ENCODE data around the gene SLC9A8.
A peak's percentile ranks its signal among the peaks of the same experiment; 100 is the strongest.
"Not testable (repeated sequence)": the region's sequence is repeated elsewhere in the genome, so short reads cannot be mapped to it uniquely, and the experiment has no call there.

Gene SLC9A8, protein sequence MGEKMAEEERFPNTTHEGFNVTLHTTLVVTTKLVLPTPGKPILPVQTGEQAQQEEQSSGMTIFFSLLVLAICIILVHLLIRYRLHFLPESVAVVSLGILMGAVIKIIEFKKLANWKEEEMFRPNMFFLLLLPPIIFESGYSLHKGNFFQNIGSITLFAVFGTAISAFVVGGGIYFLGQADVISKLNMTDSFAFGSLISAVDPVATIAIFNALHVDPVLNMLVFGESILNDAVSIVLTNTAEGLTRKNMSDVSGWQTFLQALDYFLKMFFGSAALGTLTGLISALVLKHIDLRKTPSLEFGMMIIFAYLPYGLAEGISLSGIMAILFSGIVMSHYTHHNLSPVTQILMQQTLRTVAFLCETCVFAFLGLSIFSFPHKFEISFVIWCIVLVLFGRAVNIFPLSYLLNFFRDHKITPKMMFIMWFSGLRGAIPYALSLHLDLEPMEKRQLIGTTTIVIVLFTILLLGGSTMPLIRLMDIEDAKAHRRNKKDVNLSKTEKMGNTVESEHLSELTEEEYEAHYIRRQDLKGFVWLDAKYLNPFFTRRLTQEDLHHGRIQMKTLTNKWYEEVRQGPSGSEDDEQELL

DNA sequence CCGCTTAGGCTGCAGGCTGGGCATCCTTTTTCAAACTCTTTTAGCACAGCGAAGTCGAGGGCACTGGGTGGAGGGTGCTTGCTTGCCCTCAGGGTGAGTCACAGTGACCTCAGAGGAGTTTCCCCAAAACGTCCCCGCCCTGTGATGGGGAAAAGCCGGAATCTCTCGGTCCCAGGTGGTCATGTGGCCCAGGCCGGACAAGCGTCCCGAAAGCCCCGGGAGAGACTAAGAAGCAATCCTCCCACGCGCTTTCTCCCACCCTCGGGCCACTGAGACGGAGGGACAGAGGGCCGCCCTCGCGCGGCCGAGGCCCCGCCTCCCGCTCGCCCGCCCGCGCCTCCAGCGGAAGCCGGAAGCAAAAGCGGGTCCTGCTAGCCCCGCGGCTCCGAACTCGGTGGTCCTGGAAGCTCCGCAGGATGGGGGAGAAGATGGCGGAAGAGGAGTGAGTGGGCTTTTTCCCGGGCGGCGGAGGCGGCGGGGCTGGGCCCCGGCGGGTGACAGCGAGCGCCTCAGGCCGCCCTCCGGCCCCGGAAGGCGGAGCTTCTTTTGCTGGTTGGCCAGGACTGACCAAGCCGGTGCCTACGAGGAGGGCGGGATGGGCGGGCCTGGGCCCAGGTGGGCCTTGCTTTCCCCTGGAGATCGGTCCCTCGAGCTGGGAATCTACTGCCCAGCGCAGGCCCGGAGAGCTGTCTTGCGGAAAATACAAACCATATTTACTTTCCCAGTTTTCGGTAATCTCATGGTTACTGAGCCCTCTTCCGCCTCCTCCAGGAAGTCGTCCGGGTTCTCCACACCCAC is at the start of gene SLC9A8:
SLC9A8 (plus strand) TSS at position 322 of the 798 bp plus-strand sequence; CDS start at position 417, 95 bp downstream.
- peak; percentile 89 for DNase-seq (ENCODE audit: low spot score)

DNA sequence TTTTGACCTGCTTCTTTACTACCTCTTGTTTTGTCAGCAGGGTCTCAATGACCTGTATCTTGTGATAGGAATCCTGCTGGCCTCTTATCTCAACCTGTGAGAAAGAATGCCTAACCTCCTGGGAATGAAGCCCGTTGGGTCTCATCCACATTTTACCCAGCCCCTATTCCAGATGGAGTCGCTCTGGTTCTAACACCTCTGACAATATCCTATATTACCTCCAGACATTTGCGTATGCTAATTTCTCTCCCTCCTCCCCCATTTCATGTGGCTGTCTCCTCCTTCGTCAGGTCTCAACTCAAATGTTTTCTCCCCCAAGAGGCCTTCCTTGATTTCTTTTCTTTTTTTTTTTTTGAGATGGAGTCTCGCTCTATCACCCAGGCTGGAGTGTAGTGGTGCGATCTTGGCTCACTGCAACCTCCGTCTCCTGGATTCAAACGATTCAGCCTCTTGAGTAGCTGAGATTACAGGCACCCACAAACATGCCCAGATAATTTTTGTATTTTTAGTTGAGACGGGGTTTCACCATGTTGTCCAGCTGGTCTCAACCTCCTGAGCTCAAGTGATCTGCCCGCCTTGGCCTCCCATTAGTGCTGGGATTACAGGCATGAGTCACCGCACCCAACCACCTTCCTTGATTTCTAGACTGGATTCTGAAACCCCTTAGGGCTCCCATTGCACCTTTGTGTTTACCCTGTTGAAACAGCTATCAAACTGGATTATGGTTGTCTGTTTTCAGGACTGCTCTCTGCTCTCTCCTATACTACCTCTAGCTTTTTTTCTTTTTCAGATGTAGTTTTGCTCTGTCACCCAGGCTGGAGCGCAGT is 49.5 kb upstream of the SLC9A8 start:
- no peak for DNase-seq (ENCODE audit: low spot score)

DNA sequence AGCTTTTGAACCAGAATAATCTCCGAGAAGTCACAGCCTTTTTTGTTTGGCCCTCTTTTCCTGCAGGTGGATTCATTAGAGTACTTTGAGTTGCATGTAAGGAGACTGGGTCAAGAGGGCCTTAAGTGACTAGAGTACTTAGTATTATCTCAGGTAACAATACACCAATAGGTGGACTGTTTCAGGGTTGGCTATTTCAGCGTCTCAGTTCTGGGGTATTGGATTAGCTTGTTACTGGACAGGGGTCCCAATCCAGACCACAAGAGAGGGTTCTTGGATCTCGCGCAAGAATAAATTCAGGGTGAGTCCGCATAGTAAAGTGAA is 47.3 kb upstream of the SLC9A8 start:
- DNase-seq (ENCODE audit: low spot score) = no peak

DNA sequence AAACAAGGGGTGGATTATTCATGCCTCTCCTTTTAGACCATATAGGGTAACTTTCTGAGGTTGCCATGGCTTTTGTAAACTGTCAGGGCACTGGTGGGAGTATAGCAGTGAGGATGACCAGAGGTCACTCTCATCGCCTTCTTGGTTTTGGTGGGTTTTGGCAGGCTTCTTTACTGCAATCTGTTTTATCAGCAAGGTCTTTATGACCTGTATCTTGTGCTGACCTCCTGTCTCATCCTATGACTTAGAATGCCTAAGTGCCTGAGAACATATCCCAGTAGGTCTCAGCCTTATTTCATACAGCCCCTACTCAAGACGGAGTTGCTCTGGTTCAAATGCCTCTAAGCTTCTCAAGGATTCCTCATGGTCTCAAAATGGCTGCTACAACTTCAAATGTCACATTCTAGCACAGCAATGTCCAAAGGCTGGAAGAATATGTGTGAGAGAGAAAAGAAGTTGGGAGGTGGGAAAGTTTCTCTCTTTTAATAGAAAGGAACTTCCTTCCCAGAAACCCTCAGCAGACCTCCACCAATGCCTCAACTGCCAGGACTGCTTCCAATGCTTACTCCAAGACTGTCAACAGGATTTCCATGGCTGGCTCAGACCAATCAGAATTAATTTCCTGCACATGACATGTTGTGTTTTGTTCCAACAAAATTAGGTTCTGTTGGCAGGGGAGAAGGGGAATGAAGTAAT is 46.6 kb upstream of the SLC9A8 start:
- no peak for DNase-seq (ENCODE audit: low spot score)

DNA sequence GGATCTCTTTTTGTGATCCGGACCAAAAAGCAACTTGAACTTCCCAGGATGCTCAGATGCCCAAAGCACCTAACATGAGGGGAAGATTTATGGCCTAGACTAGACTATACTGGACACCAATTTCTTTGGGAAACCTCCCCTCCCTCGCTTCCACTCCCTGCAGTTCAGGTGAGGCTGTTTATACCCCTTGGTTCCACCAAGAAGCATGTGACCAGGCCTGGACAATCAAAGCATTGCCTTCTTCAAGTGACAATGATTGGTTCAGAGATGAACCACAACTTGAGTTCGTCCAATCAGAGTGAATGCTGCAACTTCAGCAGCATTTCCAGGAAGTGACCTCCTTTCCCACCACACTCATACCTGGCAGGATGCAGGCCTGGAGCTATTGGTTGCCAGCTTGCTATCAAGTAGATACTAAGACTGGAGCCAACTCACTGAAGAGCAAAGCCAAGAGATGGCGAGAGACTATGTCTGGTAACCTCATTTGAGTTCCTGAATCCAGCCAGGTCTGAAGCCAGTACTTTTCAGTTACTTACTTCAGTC is 45.6 kb upstream of the SLC9A8 start:
- DNase-seq (ENCODE audit: low spot score) = no peak

DNA sequence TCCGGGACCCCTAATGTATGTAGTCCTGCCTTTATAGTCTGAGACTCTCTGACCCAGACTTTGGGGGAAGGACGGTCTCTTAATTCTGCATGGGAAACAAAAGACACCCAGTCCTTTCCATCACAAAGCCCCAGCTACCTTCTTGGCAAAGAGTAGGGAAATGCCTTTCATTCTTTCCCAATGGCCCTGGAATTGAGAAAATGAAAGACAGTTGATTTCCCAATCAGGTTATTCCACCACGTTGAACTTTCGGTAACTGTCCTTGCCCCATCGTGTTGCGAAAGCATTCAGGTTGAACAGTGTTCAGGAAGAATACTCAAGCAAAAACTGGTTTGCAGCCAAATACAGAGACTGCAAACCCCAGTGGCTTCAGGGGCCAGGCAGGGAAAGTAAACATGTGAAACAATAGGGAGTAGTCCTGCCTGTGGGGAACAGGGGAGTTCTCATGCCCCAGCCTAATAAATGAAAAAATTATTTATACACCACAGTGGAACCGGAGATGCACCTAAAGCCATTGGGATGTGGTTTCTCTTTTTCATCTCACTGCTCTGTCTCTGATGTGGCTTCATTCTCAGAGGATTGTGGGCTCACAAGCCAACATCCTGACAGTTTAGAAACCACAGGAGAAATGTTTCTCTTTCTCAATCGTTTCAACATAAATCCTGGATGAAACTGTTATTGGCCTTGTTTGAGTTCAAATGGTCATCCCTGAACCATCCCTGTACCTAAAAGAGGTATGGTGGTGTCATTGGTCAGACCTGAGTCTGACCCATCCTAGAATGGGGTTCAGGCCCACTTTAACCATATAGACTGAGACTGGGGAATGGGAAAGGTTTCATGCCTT is 44.2 kb upstream of the SLC9A8 start:
- peak; percentile 39 for DNase-seq (ENCODE audit: low spot score)

DNA sequence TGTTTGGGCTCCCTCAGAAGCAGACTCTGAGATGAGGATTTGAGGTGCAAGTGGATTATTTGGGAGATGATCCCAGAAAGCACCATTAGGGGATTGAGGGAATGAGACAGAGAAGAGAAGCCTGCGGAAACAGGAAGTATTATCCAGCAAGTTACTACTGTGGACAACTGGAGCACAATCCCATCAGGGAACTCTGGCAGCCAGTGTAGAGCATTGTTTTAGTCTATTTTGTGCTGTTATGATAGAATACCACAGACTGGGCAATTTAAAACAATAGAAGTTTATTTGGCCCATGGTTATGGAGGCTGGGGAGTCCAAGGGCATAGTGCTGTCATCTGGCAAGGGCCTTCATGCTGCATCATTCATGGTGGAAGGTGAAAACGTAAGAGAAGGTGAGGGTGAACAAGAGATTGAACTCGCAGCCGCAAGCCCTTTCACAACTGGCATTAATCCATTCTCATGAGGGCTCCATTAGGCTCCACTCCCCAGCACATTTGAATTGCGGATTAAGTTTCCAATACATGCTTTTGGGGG is 43.5 kb upstream of the SLC9A8 start:
- DNase-seq (ENCODE audit: low spot score) = no peak

DNA sequence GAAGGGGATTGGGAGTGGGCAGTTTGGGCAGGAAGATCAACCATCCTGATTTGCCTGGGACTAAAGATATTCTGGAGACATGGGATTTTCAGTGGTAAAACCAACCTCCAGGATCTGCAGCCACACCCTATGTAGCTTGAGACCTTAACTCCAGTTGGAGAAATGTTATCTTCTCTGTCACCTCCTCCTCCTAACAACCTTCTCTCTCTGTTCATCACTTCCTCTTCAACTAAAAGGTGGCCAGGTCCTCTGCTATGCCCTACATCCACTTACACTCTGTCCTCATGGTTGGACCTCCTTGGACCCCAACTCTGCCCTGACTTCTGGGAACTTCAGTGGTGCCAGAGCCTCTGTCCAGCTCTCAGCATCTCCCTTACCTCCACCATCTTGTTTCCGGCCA is 42.0 kb upstream of the SLC9A8 start:
- no peak for DNase-seq (ENCODE audit: low spot score)

DNA sequence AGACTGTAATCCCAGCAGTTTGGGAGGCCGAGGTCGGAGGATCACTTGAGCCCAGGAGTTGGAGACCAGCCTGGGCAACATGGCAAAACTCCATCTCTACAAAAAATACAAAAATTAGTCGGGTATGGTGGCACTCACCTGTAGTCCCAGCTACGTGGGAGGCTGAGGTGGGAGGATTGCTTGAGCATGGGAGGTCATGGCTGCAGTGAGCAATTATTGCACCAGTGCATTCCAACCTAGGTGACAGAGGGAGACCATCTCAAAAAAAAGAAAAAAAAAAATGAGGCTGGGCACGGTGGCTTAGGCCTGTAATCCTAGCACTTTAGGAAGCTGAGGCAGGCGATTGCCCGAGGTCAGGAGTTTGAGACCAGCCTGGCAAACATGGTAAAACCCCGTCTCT is 38.4 kb upstream of the SLC9A8 start:
- DNase-seq (ENCODE audit: low spot score) = not testable (repeated sequence)

DNA sequence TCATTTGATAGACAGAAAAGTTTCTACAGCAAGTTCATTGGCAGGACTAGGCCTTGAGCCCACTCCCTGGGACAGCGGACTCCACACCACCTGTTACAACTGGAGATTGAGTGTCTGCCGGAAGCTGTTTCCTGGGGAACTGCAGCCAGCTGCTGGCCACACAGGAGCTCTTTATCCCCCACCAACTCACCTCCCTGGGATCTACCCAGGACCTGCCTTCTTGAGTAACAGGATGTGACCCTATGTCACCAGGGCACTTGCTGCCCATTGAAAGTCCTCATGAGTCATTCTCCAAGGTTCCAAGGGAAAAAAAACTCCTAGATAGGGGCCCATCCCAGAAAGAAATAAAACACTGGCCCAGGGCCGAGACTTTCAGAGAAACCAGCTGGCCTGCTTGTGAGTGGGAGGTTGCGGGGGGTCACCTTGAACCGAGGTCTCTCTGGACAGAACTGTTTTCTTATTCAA is 37.4 kb upstream of the SLC9A8 start:
- peak; percentile 32 for DNase-seq (ENCODE audit: low spot score)

DNA sequence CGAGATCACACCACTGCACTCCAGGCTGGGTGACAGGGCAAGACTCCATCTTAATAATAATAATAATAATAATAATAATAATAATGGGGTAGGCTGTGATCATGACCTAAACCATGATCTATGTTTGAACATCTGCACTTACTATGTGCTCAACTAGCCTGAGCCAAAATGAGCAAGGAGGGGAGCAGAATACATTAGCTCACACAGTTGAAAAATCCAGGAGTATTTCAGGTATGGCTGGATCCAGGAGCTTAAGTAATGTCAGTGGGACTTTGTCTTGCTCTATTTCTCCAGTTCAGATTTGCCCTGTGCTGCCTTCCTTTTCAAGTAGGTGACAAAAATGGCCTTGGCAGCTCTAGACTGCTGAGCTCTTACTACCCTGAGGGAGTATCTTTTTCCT is 32.7 kb upstream of the SLC9A8 start:
- no peak for DNase-seq (ENCODE audit: low spot score)

DNA sequence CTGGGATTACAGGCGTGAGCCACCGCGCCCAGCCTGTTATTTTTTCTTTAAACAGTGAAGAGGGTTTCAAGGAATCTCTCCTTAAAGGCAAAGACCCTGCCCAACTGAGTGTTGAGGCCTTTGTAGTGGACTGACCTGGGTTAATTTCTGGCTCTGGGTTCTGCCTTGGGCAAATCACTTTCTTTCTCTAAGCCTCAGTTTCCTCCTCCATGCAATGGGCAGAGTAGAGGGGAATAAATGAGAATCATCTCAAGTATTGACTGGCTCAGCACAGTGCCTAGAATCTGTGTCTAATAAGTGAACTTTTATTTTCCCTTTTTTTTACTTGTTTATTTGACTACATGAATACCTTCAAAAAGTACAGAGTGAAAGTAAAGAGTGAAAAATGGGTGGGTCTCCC is 31.0 kb upstream of the SLC9A8 start:
- DNase-seq (ENCODE audit: low spot score) = no peak

DNA sequence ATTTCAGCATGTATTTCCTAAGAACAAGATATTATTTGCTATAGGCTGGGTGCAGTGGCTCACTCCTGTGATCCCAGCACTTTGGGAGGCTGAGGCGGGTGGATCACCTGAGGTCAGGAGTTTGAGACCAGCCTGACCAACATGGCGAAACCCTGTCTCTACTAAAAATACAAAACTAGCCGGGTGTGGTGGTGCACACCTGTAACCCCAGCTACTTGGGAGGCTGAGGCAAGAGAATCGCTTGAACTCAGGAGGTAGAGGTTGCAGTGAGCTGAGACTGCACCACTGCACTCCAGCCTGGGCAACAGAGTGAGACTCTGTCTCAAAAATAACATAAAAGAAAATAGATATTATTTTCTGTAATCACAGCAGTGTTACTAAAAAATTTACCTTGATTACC is 30.2 kb upstream of the SLC9A8 start:
- DNase-seq (ENCODE audit: low spot score) = not testable (repeated sequence)

DNA sequence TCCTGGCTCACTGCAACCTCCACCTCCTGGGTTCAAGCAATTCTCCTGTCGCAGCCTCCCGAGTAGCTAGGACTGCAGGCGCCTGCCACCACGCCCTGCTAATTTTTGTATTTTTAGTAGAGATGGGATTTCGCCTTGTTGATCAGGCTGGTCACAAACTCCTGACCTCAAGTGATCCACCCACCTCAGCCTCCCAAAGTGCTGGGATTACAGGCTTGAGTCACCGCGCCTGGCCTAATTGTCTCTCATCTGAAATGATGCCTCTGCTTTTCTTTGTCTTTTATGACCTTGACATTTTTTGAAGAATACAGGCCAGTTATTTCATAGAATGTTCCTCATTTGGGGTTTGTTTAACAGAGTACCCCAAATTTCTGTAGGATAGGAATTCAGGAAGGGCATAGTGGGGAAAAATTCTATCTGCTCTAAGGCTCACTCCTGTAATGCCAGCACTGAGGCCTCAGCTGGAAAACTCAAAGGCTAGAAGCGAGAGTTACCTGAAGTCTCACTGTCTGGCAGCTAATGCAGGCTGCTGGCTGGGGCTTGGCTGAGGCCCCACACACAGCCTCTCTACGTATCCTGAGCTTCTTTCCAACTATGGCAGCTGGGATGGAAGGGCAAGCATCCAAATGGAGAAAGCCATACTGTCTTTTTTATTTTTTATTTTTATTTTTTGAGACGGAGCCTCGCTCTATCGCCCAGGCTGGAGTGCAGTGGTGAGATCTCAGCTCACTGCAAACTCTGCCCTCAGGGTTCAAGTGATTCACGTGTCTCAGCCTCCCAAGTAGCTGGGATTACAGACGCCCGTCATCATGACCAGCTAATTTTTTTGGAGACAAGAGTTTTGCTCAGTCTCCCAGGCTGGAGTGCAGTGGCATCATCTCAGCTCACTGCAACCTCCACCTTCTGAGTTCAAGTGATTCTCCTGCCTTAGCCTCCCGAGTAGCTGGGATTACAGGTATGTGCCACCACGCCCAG is 29.3 kb upstream of the SLC9A8 start:
- not testable (repeated sequence) for DNase-seq (ENCODE audit: low spot score)

DNA sequence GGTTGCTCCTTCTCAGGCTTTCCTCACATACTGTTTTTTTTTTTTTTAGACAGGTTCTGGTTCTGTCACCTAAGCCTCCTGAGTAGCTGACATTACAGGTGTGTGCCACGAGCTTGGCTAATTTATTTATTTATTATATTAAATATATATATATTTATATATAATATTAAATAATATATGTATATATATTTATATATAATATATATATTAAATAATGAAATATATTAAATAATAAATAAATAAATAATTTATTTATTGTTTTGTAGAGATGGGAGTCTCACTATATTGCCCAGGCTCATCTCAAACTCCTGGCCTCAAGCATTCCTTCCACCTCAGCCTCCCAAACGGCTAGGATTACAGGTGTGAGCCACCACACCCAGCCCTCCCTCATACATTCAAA is 28.3 kb upstream of the SLC9A8 start:
- DNase-seq (ENCODE audit: low spot score) = no peak

DNA sequence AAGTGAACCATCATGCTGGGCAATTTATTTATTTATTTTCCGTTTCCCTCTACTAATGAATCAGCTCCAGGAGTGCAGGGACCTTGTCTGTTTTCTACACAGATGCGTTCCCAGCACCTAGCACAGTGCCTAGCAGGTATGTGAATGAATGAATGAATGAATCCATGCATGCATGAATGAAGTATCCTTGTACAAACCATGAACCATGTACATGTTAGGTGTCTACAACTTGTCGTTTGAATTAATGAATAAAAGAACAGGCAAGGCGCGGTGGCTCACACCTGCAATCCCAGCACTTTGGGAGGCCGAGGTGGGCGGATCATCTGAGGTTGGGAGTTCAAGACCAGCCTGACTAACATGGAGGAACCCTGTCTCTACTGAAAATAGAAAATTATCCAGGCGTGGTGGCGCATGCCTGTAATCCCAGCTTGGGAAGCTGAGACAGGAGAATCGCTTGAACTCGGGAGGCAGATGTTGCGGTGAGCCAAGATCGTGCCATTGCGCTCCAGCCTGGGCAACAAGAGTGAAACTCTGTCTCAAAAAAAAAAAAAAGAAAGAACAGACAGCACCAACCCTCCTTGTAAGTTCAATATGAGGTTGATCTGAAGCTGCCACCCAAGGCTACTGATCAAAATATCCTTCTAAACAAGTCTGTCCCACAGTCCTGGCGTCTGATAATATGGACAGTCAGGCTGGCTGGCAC is 27.3 kb upstream of the SLC9A8 start:
- no peak for DNase-seq (ENCODE audit: low spot score)

DNA sequence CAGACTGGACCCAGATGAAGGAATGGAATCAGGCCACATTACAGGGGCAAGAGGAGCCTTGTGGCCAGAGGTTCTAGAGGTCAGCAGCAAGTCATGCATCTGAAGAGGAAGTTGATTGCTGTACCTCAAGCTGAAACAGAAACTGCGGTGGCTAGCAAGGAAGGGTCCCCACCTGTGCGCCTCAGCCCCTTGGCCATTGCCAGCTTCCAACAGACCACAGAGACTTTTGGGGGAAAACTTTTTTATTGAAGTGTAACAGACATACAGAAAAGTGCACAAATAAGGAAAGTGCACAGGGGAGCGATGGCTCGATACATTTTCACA is 26.8 kb upstream of the SLC9A8 start:
- DNase-seq (ENCODE audit: low spot score) = no peak

DNA sequence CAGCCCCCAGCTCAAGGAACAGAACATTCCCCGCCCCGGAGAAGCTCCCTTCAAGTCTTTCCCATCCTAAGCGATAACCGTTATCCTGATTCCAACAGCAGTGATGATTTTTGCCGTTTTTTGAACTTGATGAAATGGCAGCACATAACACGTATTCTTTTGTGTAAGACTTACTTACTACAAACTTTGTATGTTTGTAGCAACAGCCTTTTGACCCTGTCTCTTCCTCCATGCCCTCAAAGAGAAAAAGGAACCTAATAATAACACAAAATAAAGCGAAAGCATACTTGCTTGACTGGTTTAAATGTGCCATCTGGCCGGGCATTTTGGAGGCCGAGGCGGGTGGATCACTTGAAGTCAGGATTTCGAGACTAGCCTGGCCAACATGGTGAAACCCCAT is 26.4 kb upstream of the SLC9A8 start:
- no peak for DNase-seq (ENCODE audit: low spot score)
